ENCODE results near the gene MGAT5.
A peak's percentile ranks its signal among the peaks of the same experiment; 100 is the strongest.

The MGAT5 gene

DNA sequence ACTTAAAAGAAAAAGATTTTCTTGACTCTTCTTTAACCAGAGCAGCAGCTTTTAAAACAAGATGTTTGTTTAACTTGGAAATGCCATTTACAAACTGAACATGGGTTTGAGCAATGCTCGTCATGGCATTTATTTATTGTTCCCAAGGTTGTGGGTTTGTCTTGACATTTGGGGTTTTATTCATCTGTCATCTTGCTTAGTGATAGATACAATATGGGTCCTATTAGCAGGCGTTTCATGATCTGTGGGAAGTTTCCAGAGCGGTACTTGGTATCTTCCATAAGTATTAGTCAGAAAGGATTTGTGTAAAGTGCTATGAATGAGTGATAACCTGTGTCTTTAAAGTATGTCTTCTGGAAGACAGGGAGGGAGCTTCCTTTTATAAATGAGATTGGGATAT lies 29.9 kb upstream of the MGAT5 start:
- peaks cover 21% of the 10 kb centered on the region for H3K36me3 Mint-ChIP-seq (ENCODE audit: low read depth)
- DNase-seq, result no peak
- H3K4me3 Mint-ChIP-seq, result no peak overlapping the region
- no peak overlapping the region for H3K27ac Mint-ChIP-seq
- H3K9me3 Mint-ChIP-seq, result peaks cover 20% of the 10 kb centered on the region
- H3K4me1 Mint-ChIP-seq (ENCODE audit: low read depth), result peaks cover 84% of the 10 kb centered on the region
- no peaks in the 10 kb centered on the region for H3K27me3 Mint-ChIP-seq

DNA sequence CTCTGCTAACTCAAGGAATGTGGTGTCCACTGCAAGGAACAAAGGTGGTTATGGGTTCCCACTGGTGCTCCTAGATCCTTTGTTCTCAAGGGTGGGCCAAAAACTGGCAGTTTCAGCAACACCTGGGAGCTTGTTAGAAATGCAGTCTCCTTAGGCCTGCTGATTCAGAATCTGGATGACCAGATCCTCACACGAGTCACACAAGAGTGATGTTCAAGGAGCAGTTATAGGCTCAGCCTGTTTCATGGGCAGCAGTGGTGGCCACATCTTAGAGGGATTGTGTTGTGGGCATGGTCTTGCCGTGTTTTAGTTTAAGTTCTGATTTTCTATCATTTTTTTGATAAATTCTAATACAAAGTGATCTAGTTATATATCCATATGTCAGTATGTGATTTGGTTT lies 28.7 kb upstream of the MGAT5 start:
- H3K4me3 Mint-ChIP-seq, result no peak overlapping the region
- H3K4me1 Mint-ChIP-seq (ENCODE audit: low read depth), result peaks cover 83% of the 10 kb centered on the region
- DNase-seq, result no peak
- H3K27ac Mint-ChIP-seq, result no peak overlapping the region
- H3K9me3 Mint-ChIP-seq, result peaks cover 25% of the 10 kb centered on the region
- peaks cover 28% of the 10 kb centered on the region for H3K36me3 Mint-ChIP-seq (ENCODE audit: low read depth)
- no peaks in the 10 kb centered on the region for H3K27me3 Mint-ChIP-seq

DNA sequence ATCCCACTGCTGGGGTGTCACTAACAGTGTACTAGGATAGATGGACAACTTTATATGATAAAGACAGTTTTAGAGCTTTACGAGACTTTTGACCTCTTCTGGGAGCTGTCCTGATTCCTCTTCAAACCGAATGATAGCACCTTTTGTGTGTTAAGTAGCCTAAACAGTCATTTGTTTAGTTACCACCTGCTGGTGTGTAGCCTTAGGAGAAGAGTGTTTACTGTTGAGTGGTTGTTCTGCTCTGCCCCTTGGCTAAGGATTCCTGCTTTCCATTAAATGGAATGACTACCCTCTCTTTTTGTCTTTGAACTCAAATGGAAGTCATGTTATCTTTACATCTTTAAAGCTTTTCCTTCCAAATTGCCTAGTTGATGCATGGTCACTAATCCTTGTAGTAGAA lies 28.0 kb upstream of the MGAT5 start:
- H3K36me3 Mint-ChIP-seq (ENCODE audit: low read depth), result peaks cover 31% of the 10 kb centered on the region
- H3K27ac Mint-ChIP-seq, result no peak overlapping the region
- H3K4me3 Mint-ChIP-seq, result no peak overlapping the region
- no peaks in the 10 kb centered on the region for H3K27me3 Mint-ChIP-seq
- H3K4me1 Mint-ChIP-seq (ENCODE audit: low read depth), result peaks cover 81% of the 10 kb centered on the region
- peaks cover 25% of the 10 kb centered on the region for H3K9me3 Mint-ChIP-seq
- DNase-seq, result no peak

DNA sequence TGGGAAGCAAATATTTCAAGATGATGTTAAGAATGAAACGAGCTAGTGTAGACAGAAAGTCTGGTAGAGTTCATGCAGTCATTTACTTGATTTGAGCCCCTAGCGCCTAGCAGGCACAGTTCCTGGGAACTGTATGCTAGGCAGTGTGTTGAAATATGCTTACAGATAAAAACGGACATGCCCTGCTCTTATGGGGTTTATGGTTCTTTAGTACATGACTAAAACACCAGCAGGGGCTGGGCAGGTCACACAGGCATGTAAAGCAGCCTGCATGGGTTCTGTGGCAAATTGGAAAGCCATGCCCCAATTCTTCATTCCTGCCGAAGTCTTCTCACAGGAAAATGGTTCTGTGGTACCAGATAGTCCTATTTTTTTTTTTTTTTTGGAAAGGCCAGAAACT lies 27.3 kb upstream of the MGAT5 start:
- H3K9me3 Mint-ChIP-seq, result peaks cover 25% of the 10 kb centered on the region
- no peaks in the 10 kb centered on the region for H3K27me3 Mint-ChIP-seq
- no peak overlapping the region for H3K27ac Mint-ChIP-seq
- peaks cover 80% of the 10 kb centered on the region for H3K4me1 Mint-ChIP-seq (ENCODE audit: low read depth)
- H3K36me3 Mint-ChIP-seq (ENCODE audit: low read depth), result peaks cover 31% of the 10 kb centered on the region
- DNase-seq, result no peak
- no peak overlapping the region for H3K4me3 Mint-ChIP-seq

DNA sequence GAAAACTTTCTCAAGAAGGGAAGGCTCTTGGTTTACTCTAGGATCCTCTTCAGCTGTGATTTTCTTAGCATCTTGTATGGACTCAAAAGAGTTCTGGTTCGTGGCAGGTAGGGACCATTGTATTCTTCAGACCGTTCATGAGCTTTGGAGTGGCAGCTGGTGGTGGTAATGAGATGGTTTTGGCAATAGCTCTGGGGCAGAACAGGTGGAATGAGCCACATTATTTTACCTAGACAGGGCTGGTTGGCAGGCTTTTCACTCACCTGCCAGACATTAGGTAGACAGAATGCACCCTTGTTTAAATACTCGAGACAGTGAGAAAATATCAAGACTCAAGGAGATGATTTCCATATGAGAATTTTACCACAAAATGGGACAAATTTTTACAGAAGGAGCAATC lies 26.2 kb upstream of the MGAT5 start:
- Mint-ChIP-seq H3K36me3 (ENCODE audit: low read depth) (peaks cover 36% of the 10 kb centered on the region), H3K27ac (peak overlapping the region; percentile 15), H3K4me3 (no peak overlapping the region), H3K4me1 (ENCODE audit: low read depth) (peaks cover 89% of the 10 kb centered on the region), H3K9me3 (peaks cover 31% of the 10 kb centered on the region), H3K27me3 (no peaks in the 10 kb centered on the region)
- DNase-seq, result no peak

DNA sequence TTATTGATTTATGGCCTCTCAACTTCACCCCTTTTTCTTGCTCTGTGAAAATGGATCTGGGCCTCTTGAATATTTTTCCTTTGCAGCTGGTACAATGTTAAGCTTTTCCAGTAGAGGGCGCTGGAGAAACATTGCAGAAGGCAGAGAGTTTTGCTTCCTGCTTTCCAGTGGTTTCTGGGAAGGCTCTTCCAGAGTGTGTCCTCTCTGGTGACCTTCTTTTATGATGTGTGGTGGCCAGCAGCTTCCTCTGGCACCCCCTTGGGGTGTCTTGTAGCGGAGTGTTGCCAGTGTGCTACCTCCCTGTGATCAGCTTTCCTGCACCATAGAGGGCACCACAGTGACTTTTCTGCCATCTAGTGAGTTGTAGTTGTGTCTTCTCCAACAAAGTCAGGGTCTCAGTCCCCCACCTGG lies 25.4 kb upstream of the MGAT5 start:
- H3K4me3 Mint-ChIP-seq, result no peak overlapping the region
- peaks cover 31% of the 10 kb centered on the region for H3K9me3 Mint-ChIP-seq
- H3K27ac Mint-ChIP-seq, result peak overlapping the region; percentile 10
- DNase-seq, result no peak
- H3K4me1 Mint-ChIP-seq (ENCODE audit: low read depth), result peaks cover 92% of the 10 kb centered on the region
- no peaks in the 10 kb centered on the region for H3K27me3 Mint-ChIP-seq
- peaks cover 36% of the 10 kb centered on the region for H3K36me3 Mint-ChIP-seq (ENCODE audit: low read depth)

DNA sequence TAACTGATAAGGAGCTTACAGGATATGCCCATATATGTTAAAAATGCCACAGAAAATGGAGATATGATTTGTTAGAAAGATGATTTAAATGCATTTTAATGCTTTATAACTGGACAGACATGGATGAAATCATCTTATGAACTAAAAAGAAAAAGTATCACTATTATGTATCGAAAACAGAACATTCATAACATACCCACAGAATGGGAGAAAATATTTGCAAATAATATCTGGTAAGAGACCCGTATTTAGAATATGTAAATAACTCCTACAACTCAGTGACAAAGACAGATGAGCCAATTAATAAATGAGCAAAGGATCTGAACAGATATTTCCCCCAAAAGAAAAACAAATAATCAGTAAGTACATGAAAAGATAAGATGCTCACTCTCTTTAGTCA lies 24.3 kb upstream of the MGAT5 start:
- Mint-ChIP-seq H3K27ac (peak overlapping the region; percentile 44), H3K4me1 (ENCODE audit: low read depth) (peaks cover 92% of the 10 kb centered on the region), H3K4me3 (no peak overlapping the region), H3K27me3 (no peaks in the 10 kb centered on the region), H3K9me3 (peaks cover 31% of the 10 kb centered on the region), H3K36me3 (ENCODE audit: low read depth) (peaks cover 36% of the 10 kb centered on the region)
- no peak for DNase-seq

DNA sequence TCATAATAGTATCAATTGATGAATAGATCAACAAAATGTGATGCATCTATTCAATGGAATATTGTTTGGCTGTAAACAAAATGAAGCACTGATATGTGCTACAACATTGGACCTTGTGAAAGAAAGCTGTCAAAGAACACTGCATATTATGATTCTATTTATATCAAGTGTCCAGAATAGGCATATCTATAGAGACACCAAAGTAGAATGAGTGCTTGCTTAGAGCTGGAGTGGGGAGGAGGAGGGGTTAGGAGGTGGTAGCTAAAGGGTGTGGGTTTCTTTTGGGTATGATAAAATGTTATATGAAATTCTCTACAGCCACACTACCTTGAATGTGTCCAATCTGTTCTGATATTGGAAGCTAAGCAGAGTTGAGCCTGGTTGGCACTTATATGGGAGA lies 23.0 kb upstream of the MGAT5 start:
- DNase-seq, result no peak
- Mint-ChIP-seq H3K4me3 (no peak overlapping the region), H3K4me1 (ENCODE audit: low read depth) (peaks cover 94% of the 10 kb centered on the region), H3K9me3 (peaks cover 31% of the 10 kb centered on the region), H3K27ac (no peak overlapping the region), H3K27me3 (no peaks in the 10 kb centered on the region), H3K36me3 (ENCODE audit: low read depth) (peaks cover 36% of the 10 kb centered on the region)

DNA sequence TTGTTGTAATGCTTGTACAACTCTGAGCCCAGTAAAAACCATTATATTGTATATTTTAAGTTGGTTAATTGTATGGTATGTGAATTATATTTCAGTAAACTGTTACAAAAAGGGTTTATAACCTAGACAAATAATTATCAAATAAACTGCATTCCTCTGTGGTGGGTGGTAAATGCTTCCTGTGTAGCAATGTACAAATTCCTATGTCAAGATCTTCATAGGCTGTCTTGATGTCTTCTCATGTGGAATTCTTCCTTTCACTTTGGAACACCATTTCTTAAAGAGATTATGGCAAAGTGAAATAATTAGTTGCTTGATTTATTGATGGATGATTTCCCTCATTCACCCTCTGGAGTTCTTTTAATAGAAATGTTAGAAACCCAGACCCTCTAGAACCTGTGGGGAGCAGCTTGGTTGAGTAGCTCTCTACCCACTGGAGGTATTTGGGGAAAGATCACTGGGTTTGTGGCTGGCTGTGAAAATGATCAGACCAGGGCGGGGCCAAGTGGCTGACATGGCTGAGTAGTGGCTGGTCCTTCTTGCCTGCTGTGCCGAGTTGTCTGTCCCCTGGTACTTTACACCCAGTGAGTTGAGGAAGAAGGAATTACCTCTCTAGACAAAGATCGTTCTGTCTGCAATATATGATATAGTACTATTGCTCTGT lies 22.4 kb upstream of the MGAT5 start:
- Mint-ChIP-seq H3K4me1 (ENCODE audit: low read depth) (peaks cover 94% of the 10 kb centered on the region), H3K4me3 (no peak overlapping the region), H3K27me3 (no peaks in the 10 kb centered on the region), H3K9me3 (peaks cover 31% of the 10 kb centered on the region), H3K36me3 (ENCODE audit: low read depth) (peaks cover 36% of the 10 kb centered on the region), H3K27ac (peak overlapping the region; percentile 97)
- no peak for DNase-seq

DNA sequence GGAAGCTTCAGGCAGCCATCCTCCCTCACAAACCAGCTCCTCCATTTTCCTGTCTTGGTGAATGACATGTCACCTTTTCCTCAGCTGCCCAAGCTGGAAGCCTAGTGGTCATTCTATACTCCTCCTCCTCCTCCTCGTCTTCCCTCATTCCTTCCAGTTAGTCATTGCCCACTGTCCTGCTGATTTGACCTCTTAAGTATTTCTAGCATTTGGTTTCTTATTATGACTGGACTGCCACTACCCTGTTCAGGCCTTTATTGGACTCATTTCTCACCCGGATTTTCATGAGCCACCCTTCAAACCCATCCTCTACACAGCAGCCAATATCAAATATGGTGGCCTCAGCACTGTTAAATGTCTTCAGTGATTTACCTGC lies 21.9 kb upstream of the MGAT5 start:
- H3K4me1 Mint-ChIP-seq (ENCODE audit: low read depth), result peaks cover 94% of the 10 kb centered on the region
- peaks cover 30% of the 10 kb centered on the region for H3K9me3 Mint-ChIP-seq
- no peak for DNase-seq
- H3K4me3 Mint-ChIP-seq, result no peak overlapping the region
- H3K27me3 Mint-ChIP-seq, result no peaks in the 10 kb centered on the region
- H3K27ac Mint-ChIP-seq, result peak overlapping the region; percentile 97
- peaks cover 34% of the 10 kb centered on the region for H3K36me3 Mint-ChIP-seq (ENCODE audit: low read depth)

DNA sequence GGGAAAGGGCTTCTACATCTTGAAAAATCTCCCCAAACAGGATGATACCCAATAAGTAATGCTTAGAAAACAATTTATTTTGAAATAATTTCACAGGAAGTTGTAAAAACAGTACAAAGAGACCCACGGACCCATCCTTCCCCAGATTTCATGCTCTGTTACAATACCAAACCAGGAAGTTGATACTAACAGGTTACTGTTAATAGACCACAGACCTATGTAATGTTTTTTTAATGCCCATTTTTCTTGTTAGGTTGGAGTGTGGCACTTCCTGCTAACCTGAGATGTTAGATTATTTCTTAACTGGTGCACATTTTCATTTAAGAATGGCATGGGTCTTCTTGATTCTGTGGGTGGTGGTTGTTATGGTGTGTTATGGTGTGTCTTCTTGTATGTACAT lies 21.4 kb upstream of the MGAT5 start:
- DNase-seq, result no peak
- Mint-ChIP-seq H3K27me3 (no peaks in the 10 kb centered on the region), H3K9me3 (peaks cover 26% of the 10 kb centered on the region), H3K27ac (peak overlapping the region; percentile 97), H3K4me1 (ENCODE audit: low read depth) (peaks cover 92% of the 10 kb centered on the region), H3K36me3 (ENCODE audit: low read depth) (peaks cover 29% of the 10 kb centered on the region), H3K4me3 (peak overlapping the region; percentile 51)

DNA sequence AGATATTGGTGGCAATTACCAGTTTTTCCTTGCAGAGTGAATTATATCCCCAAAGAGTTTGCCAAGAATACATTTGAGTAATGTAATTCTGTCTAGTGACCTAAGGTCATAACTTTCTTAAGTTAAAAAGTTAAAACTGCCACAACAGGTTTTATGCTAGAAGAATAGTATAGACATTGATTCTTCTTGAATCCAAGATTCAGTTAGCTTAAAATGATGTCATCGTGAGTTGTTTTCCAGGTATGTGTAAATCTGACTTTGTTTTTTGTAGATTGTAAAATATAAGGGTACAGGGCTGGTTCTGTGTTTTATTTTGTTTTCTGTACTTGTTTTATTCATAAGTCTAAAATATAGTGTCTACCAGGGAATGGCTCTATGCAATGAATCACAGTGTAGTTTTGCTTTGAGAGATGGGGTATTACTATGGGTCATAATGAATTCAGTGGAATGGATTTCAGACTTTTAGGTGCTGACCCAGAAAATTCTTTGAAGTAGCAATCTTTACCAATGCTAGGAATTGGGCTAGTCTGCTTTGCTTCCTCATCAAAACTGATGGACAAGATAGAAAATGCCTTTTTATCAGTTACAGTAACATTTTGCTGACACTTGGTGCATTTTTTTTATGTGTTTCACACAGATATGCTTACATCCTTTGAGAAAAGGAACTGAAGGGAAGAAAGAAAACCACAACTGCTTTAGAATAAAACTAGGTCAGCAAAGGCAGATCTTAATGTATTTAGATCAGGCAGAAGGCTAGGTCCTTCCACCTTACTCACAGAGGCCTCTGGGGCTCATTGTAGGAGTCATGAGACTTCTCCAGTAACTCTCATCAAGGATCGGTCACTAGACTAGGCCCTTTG lies 20.8 kb upstream of the MGAT5 start:
- H3K36me3 Mint-ChIP-seq (ENCODE audit: low read depth), result peaks cover 23% of the 10 kb centered on the region
- peak overlapping the region; percentile 51 for H3K4me3 Mint-ChIP-seq
- no peak for DNase-seq
- peak overlapping the region; percentile 97 for H3K27ac Mint-ChIP-seq
- H3K4me1 Mint-ChIP-seq (ENCODE audit: low read depth), result peaks cover 88% of the 10 kb centered on the region
- H3K27me3 Mint-ChIP-seq, result no peaks in the 10 kb centered on the region
- H3K9me3 Mint-ChIP-seq, result peaks cover 20% of the 10 kb centered on the region

DNA sequence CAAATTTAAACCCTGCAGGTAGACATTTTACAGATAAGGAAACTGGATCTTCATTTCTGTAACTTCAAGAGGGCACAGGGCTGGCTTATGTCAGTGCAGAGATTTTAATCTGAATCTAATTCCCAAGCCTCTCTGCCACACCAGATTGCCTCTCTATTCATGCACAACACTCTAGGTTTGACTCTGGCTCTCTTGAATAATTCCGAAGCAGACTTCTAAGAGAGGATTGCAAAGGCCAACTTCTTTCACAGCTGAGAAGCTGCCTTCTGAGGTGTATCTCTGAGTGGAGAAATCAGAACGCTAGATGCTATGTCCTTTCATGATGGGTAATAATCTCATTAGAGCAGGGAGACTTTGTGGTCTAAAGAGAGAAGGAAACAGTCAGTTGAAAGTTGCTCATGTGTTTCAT lies 20.1 kb upstream of the MGAT5 start:
- Mint-ChIP-seq H3K27ac (peak overlapping the region; percentile 97), H3K9me3 (peaks cover 14% of the 10 kb centered on the region), H3K4me3 (peak overlapping the region; percentile 51), H3K36me3 (ENCODE audit: low read depth) (peaks cover 17% of the 10 kb centered on the region), H3K27me3 (no peaks in the 10 kb centered on the region), H3K4me1 (ENCODE audit: low read depth) (peaks cover 86% of the 10 kb centered on the region)
- DNase-seq, result no peak

DNA sequence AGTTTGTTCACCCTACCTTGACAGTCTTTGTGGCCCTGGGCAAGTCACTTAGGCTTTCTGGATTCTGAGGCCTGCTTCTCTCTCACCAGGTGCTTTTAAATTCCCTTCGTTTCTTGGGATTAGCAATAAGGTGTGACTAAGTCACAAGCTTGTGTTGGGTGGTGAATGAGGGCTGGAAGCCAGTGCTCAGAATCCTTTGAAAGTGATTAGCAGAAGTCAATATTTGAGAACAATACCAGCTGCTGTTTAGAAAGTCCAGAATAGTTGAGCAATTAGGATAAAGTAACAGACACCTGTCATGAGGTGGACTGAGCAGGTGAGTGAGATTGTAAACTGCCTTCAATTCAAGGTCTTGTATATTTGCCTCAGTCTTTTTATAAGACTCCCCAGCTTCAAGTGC lies 19.3 kb upstream of the MGAT5 start:
- no peak overlapping the region for H3K4me3 Mint-ChIP-seq
- peaks cover 85% of the 10 kb centered on the region for H3K4me1 Mint-ChIP-seq (ENCODE audit: low read depth)
- peak overlapping the region; percentile 97 for H3K27ac Mint-ChIP-seq
- no peak for DNase-seq
- peaks cover 9% of the 10 kb centered on the region for H3K9me3 Mint-ChIP-seq
- H3K27me3 Mint-ChIP-seq, result no peaks in the 10 kb centered on the region
- peaks cover 12% of the 10 kb centered on the region for H3K36me3 Mint-ChIP-seq (ENCODE audit: low read depth)

DNA sequence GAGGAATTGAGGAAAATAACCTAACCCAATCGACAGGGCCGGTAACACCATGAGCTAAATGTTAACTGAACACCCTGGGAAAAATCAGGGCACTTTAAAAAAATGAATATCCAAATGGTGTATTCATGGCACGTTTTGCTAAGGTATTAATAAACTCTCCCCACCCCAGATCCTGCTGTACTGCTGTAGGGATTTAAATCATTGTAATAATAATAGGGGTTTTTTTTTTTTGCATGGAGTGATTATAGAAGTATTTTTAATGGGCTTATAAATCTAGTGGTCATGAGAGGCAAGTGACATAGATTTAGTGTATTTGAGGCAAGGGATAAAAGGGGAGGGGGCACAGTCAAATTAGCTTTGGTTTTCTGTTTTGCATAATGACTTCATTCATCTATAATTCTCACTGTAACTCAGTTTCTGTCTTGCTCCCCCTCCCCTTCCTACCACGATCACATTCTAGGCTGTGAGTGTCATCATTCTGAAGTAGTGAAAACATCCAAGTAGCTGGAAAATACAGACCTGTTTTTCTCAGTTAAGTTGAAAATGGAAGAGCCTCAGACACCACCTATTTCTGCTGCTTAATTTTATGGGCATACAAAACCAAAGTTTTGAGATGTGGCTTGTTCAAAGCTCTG lies 18.2 kb upstream of the MGAT5 start:
- Mint-ChIP-seq H3K27ac (peak overlapping the region; percentile 86), H3K36me3 (ENCODE audit: low read depth) (peaks cover 6% of the 10 kb centered on the region), H3K27me3 (no peaks in the 10 kb centered on the region), H3K9me3 (peaks cover 6% of the 10 kb centered on the region), H3K4me1 (ENCODE audit: low read depth) (peaks cover 82% of the 10 kb centered on the region), H3K4me3 (no peak overlapping the region)
- DNase-seq, result no peak
